Upper lobe of left lung (tissue), 6 donors: ENCODE data around the gene LMF2. TPM values are rescaled to one million over a fixed set of nuclear protein-coding genes. Genes with fewer than 3 reads are reported as not detected.
A peak's percentile ranks its signal among the peaks of the same experiment; 100 is the strongest.

Experiments
- ATAC-seq, 2 donors: fragments of 200-7000 bp; cut with Tn5 transposase; one replicate each; pipeline ENCODE4 v1.9.1; 2022; ENCODE audit warnings: mild to moderate bottlenecking in 2 of 2, moderate library complexity in 2 of 2; ENCODE audit not compliant: low FRiP score in 2 of 2
- DNase-seq, 2 donors: peaks; one replicate each; pipeline ENCODE4 v3.0.0-alpha.2; 2019 to 2020
- H3K27ac ChIP-seq, 4 donors: fragments of 200-600 bp; sonication (generic); one replicate each; pipeline ENCODE4 v1.5.1; 2016 to 2019
- H3K27me3 ChIP-seq, 4 donors: fragments of 200-600 bp; sonication (generic); one replicate each; pipeline ENCODE4 v1.5.1; 2017 to 2019
- H3K36me3 ChIP-seq, 4 donors: fragments of 200-600 bp; sonication (generic); one replicate each; pipeline ENCODE4 v1.5.1; 2016 to 2019
- H3K4me1 ChIP-seq, 4 donors: fragments of 200-600 bp; sonication (generic); one replicate each; pipeline ENCODE4 v1.5.1; 2018 to 2019
- H3K4me3 ChIP-seq, 4 donors: fragments of 200-600 bp; sonication (generic); one replicate each; pipeline ENCODE4 v1.5.1; 2017 to 2019; ENCODE audit warnings: mild to moderate bottlenecking in 2 of 4, moderate library complexity in 1 of 4
- H3K9me3 ChIP-seq, 4 donors: fragments of 200-600 bp; sonication (generic); one replicate each; pipeline ENCODE4 v1.5.1; 2018 to 2019
- CTCF ChIP-seq, 6 experiments: fragments of 450-650 bp in 4 of 6; fragments of 200-600 bp in 2 of 6; sonication (generic) in 2 of 6; IDR thresholded peaks; one replicate each; pipeline ENCODE4 v1.5.1; 2016 to 2019; ENCODE audit warnings: antibody characterized with exemption in 6 of 6
- EP300 ChIP-seq, 4 donors: sonication (generic); formaldehyde crosslinking; IDR thresholded peaks; one replicate each; pipeline ENCODE4 v1.5.1; 2017; ENCODE audit warnings: antibody characterized with exemption in 4 of 4, control low read depth in 2 of 4
- POLR2A ChIP-seq, 4 donors: fragments of 450-650 bp; IDR thresholded peaks; one replicate each; pipeline ENCODE4 v1.5.1; 2016 to 2017; ENCODE audit warnings: antibody characterized with exemption in 4 of 4, mild to moderate bottlenecking in 2 of 4
- POLR2AphosphoS5 ChIP-seq, 2 donors: sonication (generic); formaldehyde crosslinking; IDR thresholded peaks; one replicate each; pipeline ENCODE4 v1.5.1; 2017; ENCODE audit warnings: antibody characterized with exemption in 2 of 2
- WGBS, 2 donors: methylation state at CpG; one replicate each; pipeline ENCODE4 v1.1.5; 2017 to 2018; 5-methylcytosine and 5-hydroxymethylcytosine counted together
- total RNA-seq, 6 donors: library from RNA; depleted of rRNA in 4 of 6; stranded (reverse); fragments of >200 nt in 4 of 6; gene quantifications; one replicate each; pipeline versions ENCODE4 v1.1.0 to v1.2.1, GENCODE V29; 2016 to 2021
- donor health status: DM: no; HTN: no; CAD: no; lungs with moderate emphysema.
- donor health status: DM: no; HTN: yes; CAD: no; lungs with severe emphysema.

Gene LMF2
- total RNA-seq, 6 donors from 2014 or later, result 36.0 to 87.4 (median 77.4) TPM

- no peak for ATAC-seq
- H3K27me3 ChIP-seq, result no peaks in the 10 kb centered on the region
These were observed 2.9 kb downstream of the LMF2 start for GRCh38 chr22:50504369-50505211.

GRCh38 chr22:50503475-50504145 is 3.9 kb downstream of the LMF2 start:
- ATAC-seq, result no peak
- Histone ChIP-seq H3K27me3 (no peaks in the 10 kb centered on the region), H3K4me1 (peaks cover 12 to 26% (median 16%) of the 10 kb centered on the region in 4 donors), H3K36me3 (peaks cover 15 to 36% (median 33%) of the 10 kb centered on the region in 4 donors), H3K4me3 (no peak overlapping the region), H3K27ac (no peak overlapping the region), H3K9me3 (no peaks in the 10 kb centered on the region)
- no peak for DNase-seq
- 93 to 96% methylated on average over 13 to 19 of the region's 26 CpGs for whole genome bisulfite sequencing, 2 donors
- TF ChIP-seq POLR2AphosphoS5 (IDR thresholded peaks at IDR 0.05) (no peak), POLR2A (IDR thresholded peaks at IDR 0.05) (no peak), CTCF (IDR thresholded peaks at IDR 0.05) (no peak), EP300 (IDR thresholded peaks at IDR 0.05) (no peak)

More at GRCh38 chr22:50504369-50505211, 2.9 kb downstream of the LMF2 start:
- no peak overlapping the region for H3K4me3 ChIP-seq
- whole genome bisulfite sequencing, 2 donors, result 96% methylated on average over 42 of the region's 44 CpGs; no CpG with 5 or more reads in 1 of the 2 donors
- no peaks in the 10 kb centered on the region for H3K9me3 ChIP-seq
- peak in 1 of 2 donors; percentile 83 for DNase-seq
- peaks cover 15 to 36% (median 33%) of the 10 kb centered on the region in 4 donors for H3K36me3 ChIP-seq
- peaks cover 19 to 35% (median 22%) of the 10 kb centered on the region in 4 donors for H3K4me1 ChIP-seq
- no peak overlapping the region for H3K27ac ChIP-seq
- no peak for TF ChIP-seq CTCF (IDR thresholded peaks at IDR 0.05)
- TF ChIP-seq EP300 (IDR thresholded peaks at IDR 0.05), result no peak
- TF ChIP-seq POLR2AphosphoS5 (IDR thresholded peaks at IDR 0.05), result no peak
- no peak for TF ChIP-seq POLR2A (IDR thresholded peaks at IDR 0.05)

GRCh38 chr22:50502628-50503474 is 4.7 kb downstream of the LMF2 start:
- H3K36me3 ChIP-seq, result peaks cover 15 to 36% (median 33%) of the 10 kb centered on the region in 4 donors
- peaks cover 14 to 31% (median 17%) of the 10 kb centered on the region in 4 donors for H3K4me1 ChIP-seq
- H3K27ac ChIP-seq, result no peak overlapping the region
- H3K27me3 ChIP-seq, result no peaks in the 10 kb centered on the region
- WGBS, 2 donors, result 86 to 87% methylated on average over 16 to 24 of the region's 24 CpGs
- H3K9me3 ChIP-seq, result no peaks in the 10 kb centered on the region
- ATAC-seq (no peak), DNase-seq (peak in 1 of 2 donors; percentile 48)
- no peak overlapping the region for H3K4me3 ChIP-seq
- TF ChIP-seq EP300 (IDR thresholded peaks at IDR 0.05) (no peak), POLR2A (IDR thresholded peaks at IDR 0.05) (no peak), CTCF (IDR thresholded peaks at IDR 0.05) (no peak), POLR2AphosphoS5 (IDR thresholded peaks at IDR 0.05) (no peak)

- no peak for ATAC-seq
- TF ChIP-seq POLR2A (IDR thresholded peaks at IDR 0.05) (no peak), POLR2AphosphoS5 (IDR thresholded peaks at IDR 0.05) (no peak), CTCF (IDR thresholded peaks at IDR 0.05) (no peak), EP300 (IDR thresholded peaks at IDR 0.05) (no peak)
These were observed 5.4 kb downstream of the LMF2 start for GRCh38 chr22:50502096-50502495.

More at GRCh38 chr22:50502096-50502495, 5.4 kb downstream of the LMF2 start:
- Histone ChIP-seq H3K9me3 (no peaks in the 10 kb centered on the region), H3K27me3 (no peaks in the 10 kb centered on the region), H3K36me3 (peaks cover 15 to 36% (median 33%) of the 10 kb centered on the region in 4 donors), H3K4me3 (no peak overlapping the region), H3K27ac (no peak overlapping the region), H3K4me1 (peaks cover 14 to 29% (median 17%) of the 10 kb centered on the region in 4 donors)
- DNase-seq, result no peak
- 83 to 88% methylated on average over 4 to 6 of the region's 6 CpGs for WGBS, 2 donors
